T-helper 2 cell (primary cell): Measurements from ENCODE around the gene PXT1.
"Not testable (repeated sequence)": the region's sequence is repeated elsewhere in the genome, so short reads cannot be mapped to it uniquely, and the experiment has no call there.

Source experiments
- DNase-seq, 5 experiments: peaks; one replicate each; pipeline versions ENCODE4 v3.0.0 to v3.0.0-alpha.2; 2012 to 2022
- total RNA-seq, 2 donors: gene quantifications; one replicate each; lab custom pipeline; 2026; lab: John Stamatoyannopoulos, UW

PXT1 gene
- 2.0 to 2.8 reads per million in 2 donors for total RNA-seq

GRCh38 chr6:36442671-36443470 lies at the start of gene PXT1, which contains the start of gene KCTD20:
PXT1 (minus strand) TSS chr6:36442854; CDS start chr6:36426082, 16,772 bp downstream.
KCTD20 (plus strand) TSS chr6:36443000; CDS start chr6:36470098, 27,098 bp downstream.
- DNase-seq = peak; percentile 66 to 94 (median 77)

- no peak for DNase-seq
These were observed 49.4 kb upstream of the PXT1 start for GRCh38 chr6:36492092-36492491.

- no peak for DNase-seq
These were observed 48.8 kb upstream of the PXT1 start for GRCh38 chr6:36491378-36491965.

GRCh38 chr6:36489426-36489825 lies 46.8 kb upstream of the PXT1 start:
- no peak for DNase-seq

- DNase-seq = no peak
These were observed 45.6 kb upstream of the PXT1 start for GRCh38 chr6:36488221-36488620.

- no peak for DNase-seq
These were observed 45.0 kb upstream of the PXT1 start for GRCh38 chr6:36487698-36488097.

GRCh38 chr6:36484736-36485135 lies 42.1 kb upstream of the PXT1 start:
- no peak for DNase-seq

- DNase-seq = not testable (repeated sequence)
These were observed 40.7 kb upstream of the PXT1 start for GRCh38 chr6:36483326-36483725.

- DNase-seq = no peak
These were observed 36.6 kb upstream of the PXT1 start for GRCh38 chr6:36479256-36479655.

- no peak for DNase-seq
These were observed 35.4 kb upstream of the PXT1 start for GRCh38 chr6:36478051-36478526.

- no peak for DNase-seq
These were observed 27.3 kb upstream of the PXT1 start for GRCh38 chr6:36469946-36470345.

- no peak for DNase-seq
These were observed 26.6 kb upstream of the PXT1 start for GRCh38 chr6:36469148-36469661.

GRCh38 chr6:36467625-36468024 lies 25.0 kb upstream of the PXT1 start:
- DNase-seq = no peak

GRCh38 chr6:36464233-36464632 lies 21.6 kb upstream of the PXT1 start:
- DNase-seq = no peak

- no peak for DNase-seq
These were observed 21.0 kb upstream of the PXT1 start for GRCh38 chr6:36463676-36464075.

GRCh38 chr6:36461646-36462045 lies 19.0 kb upstream of the PXT1 start:
- DNase-seq = no peak

GRCh38 chr6:36460916-36461315 lies 18.3 kb upstream of the PXT1 start:
- no peak for DNase-seq

- no peak for DNase-seq
These were observed 16.8 kb upstream of the PXT1 start for GRCh38 chr6:36459501-36459900.

- DNase-seq = no peak
These were observed 12.9 kb upstream of the PXT1 start for GRCh38 chr6:36455486-36456027.

GRCh38 chr6:36452897-36453296 lies 10.2 kb upstream of the PXT1 start:
- not testable (repeated sequence) for DNase-seq

GRCh38 chr6:36449173-36449572 lies 6.5 kb upstream of the PXT1 start:
- not testable (repeated sequence) for DNase-seq

- DNase-seq = no peak
These were observed 3.0 kb upstream of the PXT1 start for GRCh38 chr6:36445621-36446020.

GRCh38 chr6:36444470-36444869 lies 1.8 kb upstream of the PXT1 start:
- DNase-seq = no peak
